ACC112 (cell line): ENCODE results near the gene CARMIL1.

ENCODE experiments used
- H2AFZ ChIP-seq: fragments of 200-600 bp; sonication (generic); one replicate; pipeline ENCODE4 v1.6.0; 2017; ENCODE audit warnings: antibody characterized with exemption, low read length; ENCODE audit not compliant: unreplicated experiment
- H3K27ac ChIP-seq: fragments of 200-600 bp; sonication (generic); 2 replicates; pipeline ENCODE4 v1.5.1; 2014; ENCODE audit warnings: low read depth, mild to moderate bottlenecking, antibody characterized with exemption, low read length, moderate library complexity
- H3K27me3 ChIP-seq: fragments of 200-600 bp; sonication (generic); 2 replicates; pipeline ENCODE4 v1.6.1; 2014; ENCODE audit warnings: mild to moderate bottlenecking, antibody characterized with exemption, low read length, moderate library complexity, mixed read lengths; ENCODE audit not compliant: insufficient read depth
- H3K36me3 ChIP-seq: fragments of 200-600 bp; sonication (generic); 2 replicates; pipeline ENCODE4 v1.6.1; 2016; ENCODE audit warnings: mild to moderate bottlenecking, antibody characterized with exemption, low read length, moderate library complexity, mixed read lengths; ENCODE audit not compliant: insufficient read depth
- H3K4me1 ChIP-seq: fragments of 200-600 bp; sonication (generic); one replicate; pipeline ENCODE4 v1.6.1; 2016; ENCODE audit warnings: low read length, mixed read lengths; ENCODE audit not compliant: insufficient read depth, unreplicated experiment, control insufficient read depth
- H3K4me3 ChIP-seq: fragments of 200-600 bp; sonication (generic); 2 replicates; pipeline ENCODE4 v1.5.1; 2014; ENCODE audit warnings: mild to moderate bottlenecking, low read depth, low read length
- H3K79me2 ChIP-seq: fragments of 200-600 bp; sonication (generic); one replicate; pipeline ENCODE4 v1.6.0; 2016; ENCODE audit warnings: low read length; ENCODE audit not compliant: control insufficient read depth, unreplicated experiment, insufficient read depth

Gene CARMIL1

DNA sequence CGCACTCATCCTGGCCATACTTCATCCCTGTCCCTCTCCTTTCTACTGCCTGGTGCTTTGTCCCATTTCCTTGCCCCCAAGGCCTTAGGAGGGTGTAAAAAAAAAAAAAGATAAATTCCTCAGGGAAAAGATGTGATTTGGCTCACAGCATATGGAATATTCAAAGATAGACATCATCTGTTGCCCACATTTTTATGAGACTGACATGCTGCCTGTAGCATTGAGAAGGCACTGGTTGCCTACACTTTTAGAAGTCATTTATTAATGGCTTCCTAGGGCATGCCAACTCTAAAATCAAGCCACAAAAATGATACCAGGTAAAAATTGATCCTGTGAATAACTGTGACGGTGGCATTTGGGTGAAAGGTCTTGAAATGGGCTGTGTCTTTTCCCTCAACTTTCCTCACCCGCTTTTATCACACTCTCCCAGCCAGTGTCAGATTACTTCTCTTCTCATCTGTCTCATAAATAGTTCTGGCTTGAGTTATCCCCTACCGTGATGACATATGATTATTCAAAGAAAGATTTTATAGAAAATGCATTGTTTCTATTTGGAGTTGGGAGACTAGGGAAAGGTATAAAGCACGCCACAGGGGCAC is 139.4 kb downstream of the CARMIL1 start:
- H3K27me3 ChIP-seq, result no peaks in the 10 kb centered on the region
- H3K79me2 ChIP-seq, result no peaks in the 10 kb centered on the region
- no peaks in the 10 kb centered on the region for H3K36me3 ChIP-seq
- H2AFZ ChIP-seq, result no peak overlapping the region
- H3K4me1 ChIP-seq, result no peaks in the 10 kb centered on the region
- H3K4me3 ChIP-seq, result no peak overlapping the region
- no peak overlapping the region for H3K27ac ChIP-seq

- no peaks in the 10 kb centered on the region for H3K27me3 ChIP-seq
- H3K36me3 ChIP-seq, result no peaks in the 10 kb centered on the region
- H3K79me2 ChIP-seq, result no peaks in the 10 kb centered on the region
- H2AFZ ChIP-seq, result no peak overlapping the region
- no peaks in the 10 kb centered on the region for H3K4me1 ChIP-seq
- H3K27ac ChIP-seq, result no peak overlapping the region
- no peak overlapping the region for H3K4me3 ChIP-seq
Measured at GRCh38 chr6:25419879-25420278, 140.7 kb downstream of the CARMIL1 start.

- Histone ChIP-seq H3K27ac (no peak overlapping the region), H3K27me3 (no peaks in the 10 kb centered on the region), H2AFZ (no peak overlapping the region), H3K79me2 (no peaks in the 10 kb centered on the region), H3K4me1 (no peaks in the 10 kb centered on the region), H3K4me3 (no peak overlapping the region), H3K36me3 (no peaks in the 10 kb centered on the region)
Measured at GRCh38 chr6:25423358-25423757, 144.2 kb downstream of the CARMIL1 start.

- H3K79me2 ChIP-seq, result no peaks in the 10 kb centered on the region
- no peak overlapping the region for H3K27ac ChIP-seq
- no peak overlapping the region for H2AFZ ChIP-seq
- no peaks in the 10 kb centered on the region for H3K4me1 ChIP-seq
- no peaks in the 10 kb centered on the region for H3K36me3 ChIP-seq
- H3K4me3 ChIP-seq, result no peak overlapping the region
- H3K27me3 ChIP-seq, result no peaks in the 10 kb centered on the region
Measured at GRCh38 chr6:25424303-25424702, 145.1 kb downstream of the CARMIL1 start.

GRCh38 chr6:25427549-25427948 is 148.4 kb downstream of the CARMIL1 start:
- H3K4me1 ChIP-seq, result no peaks in the 10 kb centered on the region

DNA sequence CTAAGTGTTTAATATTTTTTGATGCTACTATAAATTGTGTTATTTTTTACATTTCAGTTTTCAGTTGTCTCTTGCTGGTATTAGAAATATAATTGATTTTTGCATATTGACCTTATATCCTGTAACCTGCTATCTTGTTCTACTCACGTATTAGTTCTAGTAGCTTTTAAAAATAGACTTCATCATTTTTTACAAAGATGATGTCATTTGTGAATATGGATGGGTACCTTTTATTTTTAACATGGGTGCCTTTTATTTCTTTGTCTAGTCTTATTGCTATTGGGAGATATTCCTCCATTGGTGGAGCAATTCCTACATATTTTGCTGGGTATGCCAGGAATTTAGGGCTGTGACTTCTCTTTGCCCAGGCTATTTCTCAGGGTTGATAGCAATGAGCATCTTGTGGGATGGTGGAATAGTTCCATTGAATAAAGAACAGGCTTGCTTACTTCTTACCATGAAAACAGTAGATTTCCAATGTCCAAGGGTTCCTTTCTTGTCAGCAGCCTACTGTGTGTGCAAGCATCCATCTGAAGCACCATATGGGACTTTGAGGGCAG is 149.7 kb downstream of the CARMIL1 start:
- Histone ChIP-seq H2AFZ (no peak overlapping the region), H3K27me3 (no peaks in the 10 kb centered on the region), H3K79me2 (no peaks in the 10 kb centered on the region), H3K36me3 (no peaks in the 10 kb centered on the region), H3K4me1 (no peaks in the 10 kb centered on the region), H3K27ac (no peak overlapping the region), H3K4me3 (no peak overlapping the region)

More at GRCh38 chr6:25427549-25427948, 148.4 kb downstream of the CARMIL1 start:
- H2AFZ ChIP-seq, result no peak overlapping the region
- no peak overlapping the region for H3K4me3 ChIP-seq
- H3K79me2 ChIP-seq, result no peaks in the 10 kb centered on the region
- no peaks in the 10 kb centered on the region for H3K36me3 ChIP-seq
- H3K27me3 ChIP-seq, result no peaks in the 10 kb centered on the region
- H3K27ac ChIP-seq, result no peak overlapping the region

GRCh38 chr6:25431306-25431974 is 152.3 kb downstream of the CARMIL1 start:
- Histone ChIP-seq H3K4me3 (no peak overlapping the region), H3K4me1 (no peaks in the 10 kb centered on the region), H3K79me2 (no peaks in the 10 kb centered on the region), H3K27ac (no peak overlapping the region), H2AFZ (no peak overlapping the region), H3K27me3 (no peaks in the 10 kb centered on the region), H3K36me3 (no peaks in the 10 kb centered on the region)

DNA sequence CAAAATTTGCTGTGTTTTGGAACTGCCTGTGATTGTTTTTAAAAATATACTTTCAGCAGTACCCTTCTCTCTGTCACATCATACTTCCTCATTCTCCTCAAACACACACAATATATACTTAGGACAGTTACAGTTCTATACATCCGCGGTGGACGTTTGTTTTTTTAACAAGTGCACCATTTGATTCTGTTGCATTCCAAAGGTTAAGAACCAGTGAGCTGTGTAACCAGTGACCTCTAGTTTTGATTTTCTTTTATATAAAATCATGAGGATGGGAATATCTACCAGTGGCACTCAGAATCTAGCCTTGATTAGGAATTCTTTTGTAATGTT is 152.8 kb downstream of the CARMIL1 start:
- H3K4me3 ChIP-seq, result no peak overlapping the region
- H3K4me1 ChIP-seq, result no peaks in the 10 kb centered on the region
- no peak overlapping the region for H3K27ac ChIP-seq
- H3K27me3 ChIP-seq, result no peaks in the 10 kb centered on the region
- H2AFZ ChIP-seq, result no peak overlapping the region
- H3K36me3 ChIP-seq, result no peaks in the 10 kb centered on the region
- H3K79me2 ChIP-seq, result no peaks in the 10 kb centered on the region

- H3K79me2 ChIP-seq, result no peaks in the 10 kb centered on the region
- no peaks in the 10 kb centered on the region for H3K4me1 ChIP-seq
- H3K27me3 ChIP-seq, result no peaks in the 10 kb centered on the region
- no peak overlapping the region for H3K27ac ChIP-seq
- no peak overlapping the region for H2AFZ ChIP-seq
- H3K36me3 ChIP-seq, result no peaks in the 10 kb centered on the region
- H3K4me3 ChIP-seq, result no peak overlapping the region
Measured at GRCh38 chr6:25434921-25435320, 155.7 kb downstream of the CARMIL1 start.

- H3K27ac ChIP-seq, result no peak overlapping the region
Measured at GRCh38 chr6:25435416-25435985, 156.3 kb downstream of the CARMIL1 start.

DNA sequence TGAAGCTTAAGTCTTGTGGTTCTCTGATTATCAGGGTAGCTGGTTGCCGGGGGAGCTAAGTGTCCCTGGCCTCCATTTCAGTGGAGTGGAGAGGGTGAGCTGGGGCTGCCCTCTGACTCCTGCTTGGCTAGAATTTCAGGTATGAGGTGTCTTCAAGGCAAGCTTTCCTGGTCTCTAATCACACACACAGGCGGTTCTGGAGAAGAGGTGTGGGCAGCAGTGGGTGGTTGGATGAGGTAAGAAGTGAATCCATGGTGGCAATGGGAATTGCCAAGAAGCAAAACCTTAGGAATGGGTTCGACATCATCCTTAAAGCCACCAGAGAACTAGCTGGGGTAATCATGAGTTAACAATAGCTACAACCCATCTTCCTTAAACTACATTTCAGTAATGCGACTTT is 157.6 kb downstream of the CARMIL1 start:
- H3K27me3 ChIP-seq, result no peaks in the 10 kb centered on the region
- H3K4me1 ChIP-seq, result no peaks in the 10 kb centered on the region
- no peaks in the 10 kb centered on the region for H3K79me2 ChIP-seq
- no peak overlapping the region for H2AFZ ChIP-seq
- no peak overlapping the region for H3K27ac ChIP-seq
- H3K36me3 ChIP-seq, result no peaks in the 10 kb centered on the region
- no peak overlapping the region for H3K4me3 ChIP-seq

More at GRCh38 chr6:25435416-25435985, 156.3 kb downstream of the CARMIL1 start:
- H3K4me3 ChIP-seq, result no peak overlapping the region
- H3K36me3 ChIP-seq, result no peaks in the 10 kb centered on the region
- H3K4me1 ChIP-seq, result no peaks in the 10 kb centered on the region
- H3K79me2 ChIP-seq, result no peaks in the 10 kb centered on the region
- H3K27me3 ChIP-seq, result no peaks in the 10 kb centered on the region
- H2AFZ ChIP-seq, result no peak overlapping the region
